AG09309 (cell line): ENCODE data around the gene PACS2.
A peak's percentile ranks its signal among the peaks of the same experiment; 100 is the strongest.

Experiments
- DNase-seq: peaks from one replicate; pipeline ENCODE4 v3.0.0-alpha.2; 2010; ENCODE audit warnings: low read depth
- H3K4me3 ChIP-seq: 2 replicates; pipeline ENCODE4 v1.5.1; 2011; ENCODE audit warnings: mild to moderate bottlenecking, low read depth, low read length, moderate library complexity; ENCODE audit not compliant: control insufficient read depth
- TF ChIP-seq, protein P1 (sequence below): IDR thresholded peaks from 2 replicates; pipeline ENCODE4 v1.5.1; 2011; ENCODE audit warnings: mild to moderate bottlenecking, low read depth, low read length, inconsistent platforms; ENCODE audit not compliant: insufficient read depth, control insufficient read depth; ENCODE audit errors: missing control alignments

The PACS2 gene

GRCh38 chr14:105309371-105309770, 5.2 kb upstream of the PACS2 start:
- TF ChIP-seq, protein P1, sequence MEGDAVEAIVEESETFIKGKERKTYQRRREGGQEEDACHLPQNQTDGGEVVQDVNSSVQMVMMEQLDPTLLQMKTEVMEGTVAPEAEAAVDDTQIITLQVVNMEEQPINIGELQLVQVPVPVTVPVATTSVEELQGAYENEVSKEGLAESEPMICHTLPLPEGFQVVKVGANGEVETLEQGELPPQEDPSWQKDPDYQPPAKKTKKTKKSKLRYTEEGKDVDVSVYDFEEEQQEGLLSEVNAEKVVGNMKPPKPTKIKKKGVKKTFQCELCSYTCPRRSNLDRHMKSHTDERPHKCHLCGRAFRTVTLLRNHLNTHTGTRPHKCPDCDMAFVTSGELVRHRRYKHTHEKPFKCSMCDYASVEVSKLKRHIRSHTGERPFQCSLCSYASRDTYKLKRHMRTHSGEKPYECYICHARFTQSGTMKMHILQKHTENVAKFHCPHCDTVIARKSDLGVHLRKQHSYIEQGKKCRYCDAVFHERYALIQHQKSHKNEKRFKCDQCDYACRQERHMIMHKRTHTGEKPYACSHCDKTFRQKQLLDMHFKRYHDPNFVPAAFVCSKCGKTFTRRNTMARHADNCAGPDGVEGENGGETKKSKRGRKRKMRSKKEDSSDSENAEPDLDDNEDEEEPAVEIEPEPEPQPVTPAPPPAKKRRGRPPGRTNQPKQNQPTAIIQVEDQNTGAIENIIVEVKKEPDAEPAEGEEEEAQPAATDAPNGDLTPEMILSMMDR, result no peak
- no peak overlapping the region for H3K4me3 ChIP-seq
- no peak for DNase-seq

- DNase-seq, result no peak
- H3K4me3 ChIP-seq, result no peak overlapping the region
- TF ChIP-seq, protein P1, result no peak
Observed at GRCh38 chr14:105311838-105312237, 2.7 kb upstream of the PACS2 start.

DNA sequence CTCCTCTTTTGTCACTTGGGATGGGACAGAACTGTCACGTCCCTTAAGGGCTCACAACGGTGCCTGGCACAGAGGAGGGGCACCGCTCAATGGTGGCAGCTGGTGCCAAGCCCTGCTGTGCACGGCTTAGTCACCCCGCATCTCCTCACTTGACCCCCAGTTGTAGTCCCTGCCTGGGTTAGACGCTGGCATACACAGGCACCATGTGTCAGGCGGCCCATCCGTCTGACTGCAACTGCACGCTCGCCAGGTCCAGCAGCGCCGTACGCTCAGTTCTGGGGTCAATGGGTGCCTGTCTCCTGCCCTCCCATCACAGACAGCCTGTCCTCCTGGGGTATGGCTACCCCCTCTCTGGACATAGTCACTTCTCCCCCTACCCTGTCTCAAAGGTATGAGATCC, 1.6 kb upstream of the PACS2 start:
- H3K4me3 ChIP-seq, result no peak overlapping the region
- DNase-seq, result no peak
- TF ChIP-seq, protein P1, result no peak

DNA sequence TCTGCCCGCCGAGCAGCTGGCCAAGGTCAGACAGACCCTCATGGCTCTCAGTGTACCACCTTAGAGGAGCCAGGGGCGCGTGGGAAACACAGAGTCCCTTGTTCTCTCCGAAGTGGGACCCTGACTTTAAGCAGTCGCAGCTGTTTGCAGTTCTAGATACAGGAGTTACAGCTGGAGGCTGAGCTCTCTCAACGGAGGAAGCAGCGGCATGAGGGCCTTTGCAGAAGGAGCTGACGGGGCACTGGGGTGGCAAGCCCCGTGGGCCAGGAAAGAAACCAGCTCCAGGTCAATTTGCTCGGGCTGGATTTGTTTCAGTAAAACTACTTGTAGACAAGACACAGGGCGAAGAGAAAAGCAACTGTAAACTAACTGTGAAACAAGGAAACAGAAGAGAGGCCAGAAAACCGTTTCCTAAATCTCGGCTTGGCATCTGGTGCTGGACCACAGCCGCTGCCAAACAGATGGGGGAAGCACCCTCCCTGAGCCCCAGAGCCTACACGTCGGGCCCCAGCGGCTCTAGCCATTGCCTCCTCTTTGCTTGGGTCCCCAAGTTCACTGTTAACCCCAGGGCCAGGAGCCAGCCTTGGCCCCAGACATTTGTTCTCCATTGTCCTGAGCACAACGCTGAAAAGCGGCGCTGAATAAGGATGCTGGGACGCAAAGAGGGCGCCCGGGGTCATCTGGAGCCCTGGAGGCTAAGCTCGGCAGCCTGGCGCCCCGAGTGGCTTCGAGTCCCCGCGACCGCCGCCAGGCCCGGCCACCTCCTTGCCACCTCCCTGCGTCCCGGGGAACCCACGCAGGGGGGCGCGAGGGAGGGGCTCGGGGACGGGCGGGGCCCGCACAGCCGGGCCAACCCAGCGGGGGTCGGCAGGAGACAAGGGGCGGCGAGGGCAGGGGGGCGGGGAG, 914 bp upstream of the PACS2 start:
- TF ChIP-seq, protein P1, result no peak
- DNase-seq, result no peak
- H3K4me3 ChIP-seq, result peak overlapping the region; percentile 62

DNA sequence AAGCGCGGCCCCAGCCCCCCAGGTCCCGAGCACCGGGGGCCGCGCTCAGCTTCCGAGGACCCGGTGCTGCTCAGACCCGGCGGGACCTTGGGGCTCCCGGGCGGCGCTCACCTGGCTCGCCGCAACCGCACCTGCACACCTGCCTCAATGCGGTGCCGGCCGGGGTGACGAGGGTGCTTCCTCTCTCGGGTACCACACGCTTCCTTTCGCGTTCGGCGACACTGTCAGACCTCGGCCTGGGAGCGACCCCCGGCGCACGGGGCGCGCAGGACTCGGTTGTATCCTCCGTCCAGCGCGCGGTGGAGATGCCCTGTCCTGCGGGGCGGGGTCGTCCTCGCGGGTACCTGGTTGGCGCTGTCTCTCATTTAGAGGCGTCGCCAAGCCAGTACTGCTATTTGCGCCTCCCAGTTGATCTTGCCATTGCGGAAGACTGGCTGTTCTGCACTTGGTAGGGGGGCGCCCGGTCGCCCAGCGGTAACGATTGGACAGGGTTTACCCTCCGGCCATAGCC, 718 bp downstream of the PACS2 start:
- TF ChIP-seq, protein P1, result no peak
- no peak for DNase-seq
- peak overlapping the region; percentile 78 for H3K4me3 ChIP-seq

- peak overlapping the region; percentile 78 for H3K4me3 ChIP-seq
- DNase-seq, result no peak
- TF ChIP-seq, protein P1, result no peak
Observed at GRCh38 chr14:105315941-105316576, 1.5 kb downstream of the PACS2 start.
